Measurements from ENCODE around the gene OR2L3. TPM values are rescaled to one million over a fixed set of nuclear protein-coding genes. Genes with fewer than 3 reads are reported as not detected.

Gene OR2L3
- total RNA-seq, 2 experiments from 2014 or later = not detected

Other genes starting within 250 kb of the OR2L3 start
- gene OR14A16, start 222.7 kb upstream of the OR2L3 start, total RNA-seq = not detected
- gene OR11L1, start 204.9 kb upstream of the OR2L3 start, total RNA-seq = not detected
- gene TRIM58, start 189.6 kb upstream of the OR2L3 start, total RNA-seq = under 1 TPM; 0.06 to 0.08 TPM
- gene OR2W3, start 151.2 kb upstream of the OR2L3 start, total RNA-seq = not detected
- not detected for gene OR2T8, start 126.6 kb upstream of the OR2L3 start, total RNA-seq
- not detected for gene OR2AJ1, start 121.9 kb upstream of the OR2L3 start, total RNA-seq
- not detected for gene OR2L8, start 98.0 kb upstream of the OR2L3 start, total RNA-seq
- gene OR2AK2, start 81.6 kb upstream of the OR2L3 start, total RNA-seq = not detected
- gene OR2L5, start 33.2 kb upstream of the OR2L3 start, total RNA-seq = not detected
- gene OR2L2, start 16.8 kb upstream of the OR2L3 start, total RNA-seq = under 1 TPM in 1 of 2 experiments, not detected in 1; 0.06 TPM
- not detected for gene OR2L13, start 48.3 kb downstream of the OR2L3 start, total RNA-seq
- gene OR2M5, start 98.3 kb downstream of the OR2L3 start, total RNA-seq = not detected
- gene OR2M2, start 128.0 kb downstream of the OR2L3 start, total RNA-seq = not detected
- not detected for gene OR2M3, start 150.4 kb downstream of the OR2L3 start, total RNA-seq
- not detected for gene OR2M4, start 184.6 kb downstream of the OR2L3 start, total RNA-seq
- not detected for gene OR2T33, start 231.1 kb downstream of the OR2L3 start, total RNA-seq

Data from activated CD8-positive, alpha-beta memory T cell treated with anti-CD3 and anti-CD28 coated beads for 36 hours (primary cell).